GM23338 (cell line): ENCODE results near the gene RTN4RL2. TPM values are rescaled to one million over a fixed set of nuclear protein-coding genes. Genes with fewer than 3 reads are reported as not detected.

Experiments used
- ATAC-seq: fragments of 200-7000 bp; cut with Tn5 transposase; 3 replicates; pipeline ENCODE4 v1.9.1; 2020
- DNase-seq: peaks from one replicate; pipeline ENCODE4 v3.0.0-alpha.2; 2015; ENCODE audit warnings: low spot score
- H2AFZ ChIP-seq: fragments of 200-600 bp; sonication (generic); 2 replicates; pipeline ENCODE4 v1.8.0; 2016; ENCODE audit warnings: antibody characterized with exemption, mild to moderate bottlenecking, moderate library complexity
- H3F3A ChIP-seq: fragments of 200-600 bp; sonication (generic); replicated peaks from 2 replicates; pipeline ENCODE4 v1.8.0; 2017; ENCODE audit warnings: antibody characterized with exemption, mixed run types, low read depth
- H3K27ac ChIP-seq: fragments of 200-600 bp; sonication (generic); 2 replicates; pipeline ENCODE4 v1.6.1; 2016; ENCODE audit warnings: low read depth
- H3K27me3 ChIP-seq: fragments of 200-600 bp; sonication (generic); 2 replicates; pipeline ENCODE4 v1.8.0; 2016; ENCODE audit warnings: mild to moderate bottlenecking, mixed run types, moderate library complexity; ENCODE audit not compliant: insufficient read depth
- H3K36me3 ChIP-seq: fragments of 200-600 bp; sonication (generic); 2 replicates; pipeline ENCODE4 v1.8.0; 2016; ENCODE audit warnings: mild to moderate bottlenecking; ENCODE audit not compliant: insufficient read depth
- H3K4me1 ChIP-seq: fragments of 200-600 bp; sonication (generic); 2 replicates; pipeline ENCODE4 v1.8.0; 2016; ENCODE audit warnings: mild to moderate bottlenecking, moderate library complexity; ENCODE audit not compliant: insufficient read depth
- H3K4me2 ChIP-seq: fragments of 200-600 bp; sonication (generic); 2 replicates; pipeline ENCODE4 v1.7.1; 2017; ENCODE audit warnings: mixed run types
- H3K4me3 ChIP-seq: fragments of 200-600 bp; sonication (generic); 2 replicates; pipeline ENCODE4 v1.6.1; 2016; ENCODE audit warnings: mixed run types
- H3K79me2 ChIP-seq: fragments of 200-600 bp; sonication (generic); replicated peaks from 2 replicates; pipeline ENCODE4 v1.8.0; 2017; ENCODE audit warnings: mild to moderate bottlenecking; ENCODE audit not compliant: insufficient read depth
- H3K9me2 ChIP-seq: fragments of 200-600 bp; sonication (generic); 2 replicates; pipeline ENCODE4 v1.8.0; 2017; ENCODE audit not compliant: insufficient read depth
- H4K20me1 ChIP-seq: fragments of 200-600 bp; sonication (generic); replicated peaks from 2 replicates; pipeline ENCODE4 v1.8.0; 2017; ENCODE audit warnings: mild to moderate bottlenecking; ENCODE audit not compliant: insufficient read depth
- H3K27ac Mint-ChIP-seq: 2 replicates; pipeline ENCODE4 v1.8.0; 2020; ENCODE audit warnings: inconsistent platforms, mild to moderate bottlenecking, moderate library complexity, mixed read lengths
- H3K27me3 Mint-ChIP-seq: 3 replicates; pipeline ENCODE4 v1.8.0; 2022; ENCODE audit warnings: low read depth, mild to moderate bottlenecking, moderate library complexity, mixed read lengths, inconsistent platforms; ENCODE audit not compliant: insufficient read depth, poor library complexity
- H3K36me3 Mint-ChIP-seq: 3 replicates; pipeline ENCODE4 v1.8.0; 2021; ENCODE audit warnings: low read depth, mild to moderate bottlenecking, inconsistent platforms, moderate library complexity, mixed read lengths
- H3K4me1 Mint-ChIP-seq: 3 replicates; pipeline ENCODE4 v1.8.0; 2020; ENCODE audit warnings: mild to moderate bottlenecking, inconsistent platforms, mixed read lengths
- H3K4me3 Mint-ChIP-seq: 3 replicates; pipeline ENCODE4 v1.8.0; 2021; ENCODE audit warnings: moderate library complexity, mild to moderate bottlenecking, inconsistent platforms, mixed read lengths
- H3K9me3 Mint-ChIP-seq: 3 replicates; pipeline ENCODE4 v1.8.0; 2020; ENCODE audit warnings: moderate library complexity, mild to moderate bottlenecking, inconsistent platforms, mixed read lengths
- CREB1 ChIP-seq: fragments of 250-450 bp; sonication (Bioruptor Pico); IDR thresholded peaks from 2 replicates; pipeline ENCODE4 v1.5.0; 2020; ENCODE audit warnings: low read depth, mild to moderate bottlenecking, moderate library complexity
- CTCF ChIP-seq, 2 experiments: fragments of 200-600 bp in 1 of 2; sonication (generic) in 1 of 2; conservative IDR thresholded peaks; 2 replicates each; pipeline versions ENCODE4 v1.5.1 to v1.6.1; 2016 to 2017; ENCODE audit warnings: antibody characterized with exemption in 2 of 2, low read depth in 2 of 2, mild to moderate bottlenecking in 2 of 2, moderate library complexity in 1 of 2
- EZH2phosphoT487 ChIP-seq: fragments of 200-600 bp; sonication (generic); IDR thresholded peaks from one replicate; pipeline ENCODE4 v1.8.1; 2018; ENCODE audit warnings: antibody characterized with exemption; ENCODE audit not compliant: unreplicated experiment
- NANOG ChIP-seq: IDR thresholded peaks from 2 replicates; pipeline ENCODE4 v1.6.1; 2016; ENCODE audit warnings: antibody characterized with exemption, borderline replicate concordance
- POLR2AphosphoS5 ChIP-seq: IDR thresholded peaks from 2 replicates; pipeline ENCODE4 v1.6.1; 2016; ENCODE audit warnings: antibody characterized with exemption, low read depth
- REST ChIP-seq: IDR thresholded peaks from one replicate; pipeline ENCODE4 v1.6.1; 2018; ENCODE audit warnings: antibody characterized with exemption; ENCODE audit not compliant: unreplicated experiment
- STAT1 ChIP-seq: IDR thresholded peaks from one replicate; pipeline ENCODE4 v1.6.1; 2016; ENCODE audit warnings: antibody characterized with exemption; ENCODE audit not compliant: unreplicated experiment
- ZNF114 ChIP-seq: fragments of 250-450 bp; sonication (Bioruptor Pico); IDR thresholded peaks from 2 replicates; pipeline ENCODE4 v1.5.0; 2020; ENCODE audit warnings: mild to moderate bottlenecking, moderate library complexity
- ZNF331 ChIP-seq: fragments of 250-450 bp; sonication (Bioruptor Pico); IDR thresholded peaks from 2 replicates; pipeline ENCODE4 v1.5.0; 2020; ENCODE audit warnings: low read depth, mild to moderate bottlenecking, moderate library complexity
- ZNF462 ChIP-seq: fragments of 250-450 bp; sonication (Bioruptor Pico); IDR thresholded peaks from 2 replicates; pipeline ENCODE4 v1.5.0; 2020; ENCODE audit warnings: mild to moderate bottlenecking, moderate library complexity
- polyA plus RNA-seq: library from polyadenylated mRNA; unstranded; fragments of >200 nt; fragmentation: Nextera tagmentation; extraction: Ambion mirVana; gene quantifications from 2 replicates; pipeline ENCODE4 v1.2.1, GENCODE V29; 2016
- total RNA-seq: library from RNA; depleted of rRNA; stranded (reverse); fragments of >200 nt; shearing (Covaris generic); gene quantifications from 2 replicates; pipeline ENCODE4 v1.2.3, GENCODE V29; 2014

RTN4RL2 gene
- total and polyA plus RNA-seq, 2 experiments from 2014 or later = 13.9 to 15.9 TPM

- TF ChIP-seq NANOG = no peak
- no peak for TF ChIP-seq STAT1
Observed at GRCh38 chr11:57500515-57500914, 40.2 kb downstream of the RTN4RL2 start (continued).

- H3K4me1 Mint-ChIP-seq = peaks cover 57% of the 10 kb centered on the region
- H3K9me3 Mint-ChIP-seq = no peaks in the 10 kb centered on the region
- H2AFZ ChIP-seq = no peak overlapping the region
- peaks cover 15% of the 10 kb centered on the region for H4K20me1 ChIP-seq
- no peak overlapping the region for H3K4me2 ChIP-seq
- H3K9me2 ChIP-seq = no peaks in the 10 kb centered on the region
- H3K27me3 ChIP-seq = no peaks in the 10 kb centered on the region
- H3K4me3 Mint-ChIP-seq = no peak overlapping the region
- H3K36me3 Mint-ChIP-seq = peaks cover 66% of the 10 kb centered on the region
- TF ChIP-seq NANOG = no peak
- TF ChIP-seq EZH2phosphoT487 = no peak
- TF ChIP-seq CREB1 = no peak
- no peak for TF ChIP-seq STAT1
- TF ChIP-seq POLR2AphosphoS5 = no peak
- TF ChIP-seq REST = no peak
- TF ChIP-seq ZNF331 (CRISPR knock-in tag) = no peak
- TF ChIP-seq CTCF (conservative IDR thresholded peaks at IDR 0.05; ENCODE audit: low read depth in 2 of 2) = no peak
- TF ChIP-seq ZNF462 (CRISPR knock-in tag) = no peak
- TF ChIP-seq ZNF114 (CRISPR knock-in tag) = no peak
- peaks cover under 1% of the 10 kb centered on the region; the same call in 1 of the 2 replicates for H3K36me3 ChIP-seq
- no peak for DNase-seq
- ATAC-seq = no peak
- H3F3A ChIP-seq = peaks cover 14% of the 10 kb centered on the region
- H3K4me3 ChIP-seq = no peak overlapping the region
- peaks cover 31% of the 10 kb centered on the region for H3K4me1 ChIP-seq
- no peak overlapping the region for H3K27ac ChIP-seq
- peaks cover 16% of the 10 kb centered on the region for H3K27me3 Mint-ChIP-seq
- peaks cover 23% of the 10 kb centered on the region; the same call in 1 of the 2 replicates for H3K79me2 ChIP-seq
- 0 out of 2 replicates have a peak overlapping the region, but pooled peaks have one; percentile 85 for H3K27ac Mint-ChIP-seq
Observed at GRCh38 chr11:57500926-57501325, 40.6 kb downstream of the RTN4RL2 start.
